Measurements from ENCODE around the gene SMARCA2.

Gene SMARCA2

GRCh38 chr9:2096376-2096970 lies 81.3 kb downstream of the SMARCA2 start:
- no peak for DNase-seq (ENCODE audit: low read depth)

GRCh38 chr9:2106666-2107065 lies 91.5 kb downstream of the SMARCA2 start:
- DNase-seq (ENCODE audit: low read depth): no peak

GRCh38 chr9:2107906-2108451 lies 92.8 kb downstream of the SMARCA2 start:
- no peak for DNase-seq (ENCODE audit: low read depth)

- no peak for DNase-seq (ENCODE audit: low read depth)
Observed at GRCh38 chr9:2109069-2109650, 94.0 kb downstream of the SMARCA2 start.

GRCh38 chr9:2110036-2110435 lies 94.9 kb downstream of the SMARCA2 start:
- DNase-seq (ENCODE audit: low read depth): no peak

GRCh38 chr9:2116073-2116472 lies 100.9 kb downstream of the SMARCA2 start:
- no peak for DNase-seq (ENCODE audit: low read depth)

- DNase-seq (ENCODE audit: low read depth): no peak
Observed at GRCh38 chr9:2117527-2117926, 102.4 kb downstream of the SMARCA2 start.

- no peak for DNase-seq (ENCODE audit: low read depth)
Observed at GRCh38 chr9:2119566-2119965, 104.4 kb downstream of the SMARCA2 start.

- no peak for DNase-seq (ENCODE audit: low read depth)
Observed at GRCh38 chr9:2120926-2121689, 106.0 kb downstream of the SMARCA2 start.

- no peak for DNase-seq (ENCODE audit: low read depth)
Observed at GRCh38 chr9:2122299-2122698, 107.2 kb downstream of the SMARCA2 start.

GRCh38 chr9:2125906-2126305 lies 110.8 kb downstream of the SMARCA2 start:
- DNase-seq (ENCODE audit: low read depth): no peak

- DNase-seq (ENCODE audit: low read depth): no peak
Observed at GRCh38 chr9:2126331-2126803, 111.2 kb downstream of the SMARCA2 start.

- DNase-seq (ENCODE audit: low read depth): no peak
Observed at GRCh38 chr9:2127486-2127885, 112.3 kb downstream of the SMARCA2 start.

GRCh38 chr9:2128141-2128540 lies 113.0 kb downstream of the SMARCA2 start:
- DNase-seq (ENCODE audit: low read depth): no peak

- no peak for DNase-seq (ENCODE audit: low read depth)
Observed at GRCh38 chr9:2128618-2129017, 113.5 kb downstream of the SMARCA2 start.

- DNase-seq (ENCODE audit: low read depth): no peak
Observed at GRCh38 chr9:2130941-2131340, 115.8 kb downstream of the SMARCA2 start.

GRCh38 chr9:2132484-2133082 lies 117.4 kb downstream of the SMARCA2 start:
- peak; percentile 11 for DNase-seq (ENCODE audit: low read depth)

- no peak for DNase-seq (ENCODE audit: low read depth)
Observed at GRCh38 chr9:2134391-2134790, 119.2 kb downstream of the SMARCA2 start.

GRCh38 chr9:2138646-2139045 lies 123.5 kb downstream of the SMARCA2 start:
- DNase-seq (ENCODE audit: low read depth): no peak

- no peak for DNase-seq (ENCODE audit: low read depth)
Observed at GRCh38 chr9:2140600-2141223, 125.6 kb downstream of the SMARCA2 start.

GRCh38 chr9:2142212-2142611 lies 127.1 kb downstream of the SMARCA2 start:
- DNase-seq (ENCODE audit: low read depth): no peak

GRCh38 chr9:2144619-2145018 lies 129.5 kb downstream of the SMARCA2 start:
- DNase-seq (ENCODE audit: low read depth): no peak
